Stimulated activated naive CD4-positive, alpha-beta T cell treated with Interleukin-2 at 50 U/mL for 16 hours (primary cell): ENCODE data around the gene USH2A.
"Not testable (repeated sequence)": the region's sequence is repeated elsewhere in the genome, so short reads cannot be mapped to it uniquely, and the experiment has no call there.

Experiments
- DNase-seq: peaks from one replicate; lab custom pipeline; 2025; lab: John Stamatoyannopoulos, UW

USH2A gene

GRCh38 chr1:216200941-216201340 is 222.3 kb downstream of the USH2A start:
- DNase-seq: no peak

- no peak for DNase-seq
Observed at GRCh38 chr1:216194721-216195120, 228.5 kb downstream of the USH2A start.

DNA sequence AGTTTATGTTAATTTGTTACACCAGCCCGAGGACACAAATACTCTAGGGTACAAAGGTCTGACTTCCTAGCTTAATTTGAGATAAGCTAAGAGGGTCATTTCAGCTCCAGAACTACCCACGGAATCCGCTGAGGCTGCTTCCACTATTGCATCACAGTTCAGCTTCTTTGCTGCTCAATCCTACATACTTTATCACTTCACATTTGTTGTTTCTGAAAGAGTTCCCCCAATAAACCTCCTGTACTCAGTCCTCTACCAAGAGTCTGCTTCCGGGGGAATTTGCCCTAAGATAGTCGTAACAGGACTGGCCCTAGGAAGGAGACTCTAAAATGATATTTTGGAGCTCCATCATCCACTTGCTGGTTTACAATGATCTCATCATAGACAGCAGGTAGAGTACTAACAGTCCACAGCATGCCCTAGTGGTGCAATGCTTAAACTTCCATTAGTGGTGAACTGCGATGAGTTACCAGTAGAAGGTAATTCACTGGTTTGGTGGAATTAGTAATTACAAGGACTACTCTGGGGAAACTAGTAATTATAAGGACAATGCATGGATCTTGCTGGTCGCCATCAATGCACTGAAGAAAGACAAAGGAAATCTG is 229.3 kb downstream of the USH2A start:
- no peak for DNase-seq

DNA sequence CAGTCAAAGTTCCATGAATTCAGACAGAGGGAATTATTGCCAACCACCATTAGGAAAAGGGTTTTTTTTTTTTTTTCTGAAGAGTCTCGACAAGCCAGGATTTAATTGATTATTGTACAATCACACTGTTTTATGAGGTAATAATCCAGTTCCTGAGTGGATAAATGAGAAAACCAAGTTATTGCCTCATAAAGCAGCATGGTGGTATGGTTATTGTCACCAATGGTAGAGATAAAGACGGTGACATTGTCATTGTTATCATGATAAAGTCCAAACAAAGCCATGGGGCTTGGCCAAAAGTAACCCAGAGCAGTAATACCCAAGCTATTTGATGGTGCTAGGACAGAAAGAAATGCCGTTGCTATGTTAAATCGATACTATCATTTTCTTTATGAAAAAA is 232.8 kb downstream of the USH2A start:
- DNase-seq: no peak

DNA sequence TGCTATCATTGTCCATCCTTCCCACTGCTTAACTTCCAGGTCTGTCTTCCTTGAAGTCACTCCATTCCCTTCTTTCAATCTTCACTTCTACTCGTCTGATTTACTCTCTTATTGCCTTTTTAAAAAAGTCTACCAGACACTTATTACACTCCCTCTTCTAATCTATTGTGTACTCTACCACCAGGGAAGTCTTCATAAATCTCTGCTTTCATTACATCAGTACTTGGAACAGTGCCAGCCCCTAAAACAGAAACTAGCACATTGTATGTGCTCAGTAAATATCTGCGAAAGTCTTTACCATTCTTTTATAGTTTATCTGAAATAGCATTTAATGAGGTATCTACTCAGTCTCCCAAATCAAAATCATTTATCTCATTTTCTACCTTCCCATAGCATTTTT is 236.4 kb downstream of the USH2A start:
- DNase-seq: no peak

- no peak for DNase-seq
Observed at GRCh38 chr1:216186141-216186540, 237.1 kb downstream of the USH2A start.

GRCh38 chr1:216184126-216184680 is 239.0 kb downstream of the USH2A start:
- no peak for DNase-seq

GRCh38 chr1:216183454-216183853 is 239.8 kb downstream of the USH2A start:
- no peak for DNase-seq

- no peak for DNase-seq
Observed at GRCh38 chr1:216183007-216183406, 240.2 kb downstream of the USH2A start.

GRCh38 chr1:216181590-216181989 is 241.7 kb downstream of the USH2A start:
- DNase-seq: no peak

GRCh38 chr1:216178281-216178680 is 245.0 kb downstream of the USH2A start:
- DNase-seq: no peak

DNA sequence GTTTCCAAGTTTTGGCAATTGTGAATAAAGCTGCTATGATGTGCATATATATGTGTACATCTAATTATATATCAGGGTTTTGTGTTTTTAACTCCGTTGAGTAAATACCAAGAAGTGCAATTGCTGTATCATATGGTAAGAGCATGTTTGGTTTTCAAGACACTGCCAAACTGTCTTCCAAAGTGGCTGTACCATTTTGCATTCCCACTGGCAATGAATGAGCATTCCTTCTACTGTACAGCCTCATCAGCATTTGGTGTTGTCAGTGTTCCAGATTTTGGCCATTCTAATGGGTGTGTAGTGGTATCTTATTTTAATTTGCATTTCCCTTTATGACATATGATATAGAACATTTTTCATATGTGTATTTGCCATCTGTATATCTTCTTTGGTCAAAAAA is 246.3 kb downstream of the USH2A start:
- no peak for DNase-seq

- DNase-seq: no peak
Observed at GRCh38 chr1:216175714-216176113, 247.5 kb downstream of the USH2A start.

DNA sequence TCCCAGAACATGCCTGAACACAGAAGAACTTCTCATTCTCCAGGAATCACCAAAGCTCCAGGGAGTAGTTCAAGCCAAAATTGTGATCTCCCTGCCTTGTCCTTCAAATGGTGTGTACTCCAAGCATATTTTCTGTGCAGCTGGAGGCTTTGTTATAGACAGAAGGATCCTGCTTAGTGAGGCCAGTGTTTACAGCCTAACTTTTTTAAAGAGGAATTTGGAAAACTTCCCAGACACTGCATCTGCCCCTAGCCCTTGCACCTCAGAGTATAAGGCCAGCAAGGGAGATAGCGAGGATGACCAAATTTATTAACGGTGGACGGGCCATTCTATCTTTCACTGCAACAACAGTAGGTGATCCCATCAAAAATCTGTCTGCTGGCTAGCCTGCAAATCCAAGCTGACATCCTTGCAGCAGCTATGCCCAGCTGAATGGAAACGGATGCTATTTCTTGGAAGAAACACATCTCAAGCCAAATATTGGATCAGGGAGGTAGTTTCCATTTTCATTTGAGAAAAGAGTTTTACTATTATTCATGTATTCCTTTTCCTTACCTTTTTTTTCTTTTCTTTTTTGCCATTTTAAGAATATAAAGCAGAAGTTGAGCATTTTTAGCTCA is 249.8 kb downstream of the USH2A start:
- no peak for DNase-seq

DNA sequence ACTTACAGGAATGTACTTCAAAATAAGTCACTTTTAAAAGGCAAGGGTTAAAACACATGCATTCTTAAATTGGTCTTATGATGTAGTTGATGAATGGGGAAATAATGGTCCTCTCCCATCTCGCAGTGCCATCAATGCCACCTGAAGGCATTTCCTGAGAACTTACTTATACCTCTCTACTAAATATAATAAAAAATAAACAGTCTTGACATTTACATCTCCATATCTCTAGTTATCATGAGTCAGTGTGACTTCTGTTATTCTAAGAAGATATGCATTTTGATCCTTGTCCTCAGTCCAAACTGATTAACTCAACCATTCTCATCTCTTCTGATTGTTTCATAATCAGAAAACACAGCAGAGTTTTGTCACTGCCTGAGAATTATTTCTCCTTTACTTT is 253.9 kb downstream of the USH2A start:
- no peak for DNase-seq

DNA sequence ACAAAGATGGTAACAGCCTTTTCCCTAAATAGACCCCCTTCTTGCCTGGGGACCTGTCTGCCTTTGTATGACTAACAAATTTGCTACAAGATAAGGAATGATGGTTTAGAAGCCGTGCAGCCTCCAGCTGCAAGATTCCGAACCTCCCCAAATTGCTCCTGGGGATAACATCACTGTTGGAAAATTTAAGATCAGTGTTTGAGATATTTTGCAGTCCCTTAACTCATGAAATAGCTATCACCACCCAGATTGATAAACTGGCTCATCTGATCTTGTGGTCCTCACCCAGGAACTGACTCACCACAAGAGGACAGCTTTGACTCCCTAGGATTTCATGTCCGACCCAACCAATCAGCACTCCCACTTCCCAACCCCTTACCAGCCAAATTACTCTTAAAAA is 254.7 kb downstream of the USH2A start:
- DNase-seq: no peak

DNA sequence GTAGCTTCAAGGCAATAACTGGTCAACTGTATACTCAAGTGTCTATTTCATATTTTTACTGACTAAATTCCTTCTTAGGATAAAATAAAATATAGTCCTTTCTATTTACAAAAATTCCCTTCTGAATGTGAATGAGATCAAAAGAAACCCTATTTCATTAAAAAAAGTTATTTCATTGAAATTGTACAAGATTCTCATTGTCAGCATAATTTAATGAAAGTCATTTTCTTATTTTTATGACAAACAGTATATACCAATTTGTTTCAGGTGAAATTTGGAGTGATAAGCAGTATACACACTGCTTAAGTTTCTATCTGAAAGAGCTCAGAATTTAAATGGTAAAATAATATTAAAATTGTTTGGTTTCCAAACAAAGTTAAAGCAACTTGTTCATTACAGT is 269.2 kb downstream of the USH2A start:
- DNase-seq: no peak

- no peak for DNase-seq
Observed at GRCh38 chr1:216153130-216153529, 270.1 kb downstream of the USH2A start.

DNA sequence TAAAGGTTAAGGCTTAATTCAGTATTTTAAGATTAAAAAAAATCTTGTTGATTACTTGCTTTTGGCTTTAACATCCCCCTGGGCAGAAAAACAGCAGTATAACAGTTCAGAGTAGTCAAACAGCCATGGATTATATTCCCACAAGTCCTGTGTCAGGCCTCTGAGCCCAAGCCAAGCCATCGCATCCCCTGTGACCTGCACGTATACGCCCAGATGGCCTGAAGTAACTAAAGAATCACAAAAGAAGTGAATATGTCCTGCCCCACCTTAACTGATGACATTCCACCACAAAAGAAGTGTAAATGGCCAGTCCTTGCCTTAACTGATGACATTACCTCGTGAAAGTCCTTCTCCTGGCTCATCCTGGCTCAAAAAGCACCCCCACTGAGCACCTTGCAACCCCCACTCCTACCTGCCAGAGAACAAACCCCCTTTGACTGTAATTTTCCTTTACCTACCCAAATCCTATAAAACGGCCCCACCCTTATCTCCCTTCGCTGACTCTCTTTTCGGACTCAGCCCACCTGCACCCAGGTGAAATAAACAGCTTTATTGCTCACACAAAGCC is 277.7 kb downstream of the USH2A start:
- not testable (repeated sequence) for DNase-seq

GRCh38 chr1:216144661-216145450 is 278.4 kb downstream of the USH2A start:
- DNase-seq: no peak

DNA sequence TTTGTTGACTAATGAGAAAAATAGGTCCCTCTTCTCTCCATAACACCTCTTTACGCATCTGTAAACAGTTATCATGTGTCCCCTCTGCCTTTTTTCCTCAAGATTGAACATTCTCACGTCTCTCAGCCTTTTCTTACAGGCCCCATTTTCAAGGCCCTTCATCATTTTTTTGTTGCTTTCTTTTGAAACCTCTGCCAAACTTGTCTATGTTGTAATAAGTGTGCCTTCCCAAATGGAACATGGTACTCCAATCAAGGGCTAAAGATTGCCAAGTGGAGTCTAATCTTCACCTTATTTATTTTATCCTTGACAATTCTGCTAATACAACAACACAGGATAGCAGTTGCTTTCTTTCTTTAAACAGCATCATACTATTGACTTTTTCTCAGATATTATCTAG is 280.3 kb downstream of the USH2A start:
- DNase-seq: no peak

DNA sequence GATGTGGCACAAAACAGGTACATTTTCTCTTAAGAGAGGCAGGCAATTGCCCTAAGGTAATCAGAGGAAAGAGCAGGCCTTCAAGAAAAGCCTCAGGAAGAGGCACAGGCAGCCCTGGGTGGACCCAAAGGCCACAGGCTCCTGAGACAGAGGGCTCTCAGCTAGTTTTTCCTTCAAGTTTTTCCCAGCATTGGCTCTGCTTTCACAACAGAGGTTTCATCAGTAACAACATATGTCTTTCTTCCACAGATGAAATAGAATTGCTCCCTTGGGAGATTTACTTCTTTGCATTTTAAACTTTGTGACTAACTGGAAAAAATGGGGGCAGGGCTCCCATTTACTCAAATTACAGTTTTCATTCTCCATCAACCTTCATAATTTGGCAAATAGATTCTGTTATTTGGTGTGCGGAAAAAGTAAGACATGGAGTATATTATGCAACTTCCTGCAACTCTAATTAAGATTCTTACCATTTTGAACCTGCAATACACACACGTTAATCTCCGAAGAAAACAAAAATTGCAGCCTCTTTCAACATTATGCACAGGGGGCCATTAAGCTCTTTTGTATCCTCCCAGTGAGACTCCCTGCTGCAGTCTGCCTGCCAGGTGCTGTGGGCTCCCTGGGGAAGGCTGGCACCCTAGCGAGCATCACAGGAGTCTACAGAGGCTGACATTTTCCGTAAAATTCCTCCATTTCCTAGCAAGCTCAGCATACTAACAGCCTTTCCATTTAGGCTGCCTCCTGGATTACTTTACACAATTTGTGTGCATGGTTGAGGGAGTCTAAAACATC is 282.3 kb downstream of the USH2A start:
- DNase-seq: no peak
